Measurements from ENCODE around the gene CRISPLD2.

Gene CRISPLD2

GRCh38 chr16:84918006-84918909 is 98.5 kb downstream of the CRISPLD2 start:
- DNase-seq = no peak

DNA sequence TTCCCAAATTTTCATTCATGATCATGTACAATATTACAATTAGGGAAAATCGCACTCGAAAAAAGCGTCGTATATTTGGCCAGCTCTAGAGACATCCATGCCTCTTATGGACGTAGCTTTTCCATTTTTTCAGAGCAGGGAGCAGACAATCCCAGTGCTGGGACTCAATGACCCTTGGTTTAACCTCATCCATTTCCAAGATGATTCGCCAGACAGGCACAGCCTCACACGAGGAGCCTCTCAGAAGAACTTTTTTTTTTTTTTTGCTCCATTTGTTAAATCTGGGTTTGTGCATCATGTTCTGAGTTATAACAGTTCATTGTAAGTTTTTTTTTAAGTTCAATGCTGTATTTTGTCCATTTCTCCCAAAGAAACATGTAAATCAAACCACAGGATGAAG is 99.5 kb downstream of the CRISPLD2 start:
- DNase-seq = no peak

DNA sequence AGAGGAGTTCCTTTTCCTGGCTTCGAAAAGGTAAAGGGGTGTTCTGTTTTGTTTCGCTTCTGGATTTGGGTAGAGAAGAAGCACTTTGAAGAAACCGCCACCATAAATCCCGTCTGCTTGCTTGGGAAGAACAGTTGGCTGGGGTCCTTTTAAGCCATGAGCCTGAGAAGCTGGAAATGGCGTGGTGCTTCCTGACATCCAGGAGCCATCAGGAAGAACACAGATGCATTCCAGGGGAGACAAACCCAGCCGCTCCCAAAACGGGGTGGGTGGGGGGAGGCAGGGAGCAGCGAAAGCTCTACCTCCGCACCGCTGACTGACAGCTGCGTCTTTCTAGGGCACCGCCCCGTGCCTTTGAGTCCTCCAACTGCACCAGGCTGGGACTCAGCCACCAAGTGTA is 99.9 kb downstream of the CRISPLD2 start:
- DNase-seq = no peak

DNA sequence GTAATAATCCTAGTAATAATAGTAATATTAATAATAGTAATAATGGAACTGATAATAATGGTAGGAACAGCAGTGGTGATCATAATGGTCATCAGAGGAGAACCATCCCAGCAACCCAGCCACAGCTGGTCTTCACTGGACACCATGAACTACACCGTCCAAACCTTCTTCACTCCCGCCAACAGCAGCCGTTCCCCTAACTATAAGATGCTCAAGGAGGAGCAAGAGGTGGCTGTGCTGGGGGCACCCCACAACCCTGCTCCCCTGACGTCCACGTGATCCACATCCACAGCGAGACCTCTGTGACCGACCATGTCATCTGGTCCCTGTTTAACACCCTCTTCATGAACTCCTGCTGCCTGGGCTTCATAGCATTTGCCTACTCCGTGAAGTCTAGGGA is 100.5 kb downstream of the CRISPLD2 start:
- DNase-seq = no peak

DNA sequence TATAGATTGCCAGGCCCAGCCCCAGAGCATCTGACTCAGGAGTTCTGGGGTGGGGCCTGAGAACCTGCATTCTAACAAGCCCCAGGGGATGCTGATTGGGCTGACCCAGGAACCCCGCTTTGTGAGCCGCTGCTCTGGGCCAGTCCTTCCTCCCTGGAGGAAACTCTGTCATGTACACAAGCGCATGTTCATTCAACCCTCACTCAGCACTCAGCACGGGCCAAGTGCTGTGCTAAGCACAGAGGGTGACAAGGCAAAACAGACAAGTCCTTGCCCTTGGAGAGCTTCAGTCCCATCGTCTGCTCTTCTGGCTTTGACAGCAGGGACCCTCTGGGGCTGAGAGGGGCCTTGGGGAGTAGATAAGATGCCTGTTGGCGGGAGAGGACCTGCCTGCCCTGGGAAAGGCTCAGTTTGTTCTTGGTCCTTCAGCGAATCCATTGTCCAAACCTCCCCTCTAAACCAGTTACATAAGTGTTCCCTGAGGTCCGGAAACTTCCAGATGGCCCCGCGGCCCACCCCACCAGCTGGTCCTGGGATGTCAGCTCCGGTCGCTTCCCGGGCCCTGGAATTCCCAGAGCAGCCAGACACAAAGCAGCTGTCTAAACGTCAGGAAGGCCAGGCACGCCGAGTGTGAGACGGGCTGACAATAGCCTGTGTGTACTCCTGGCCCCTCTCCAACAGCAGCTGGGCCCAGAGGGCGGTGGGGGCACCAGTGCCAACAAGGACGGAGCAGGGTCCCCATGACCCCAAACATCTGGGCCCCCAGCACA is 102.8 kb downstream of the CRISPLD2 start:
- DNase-seq = peak; percentile 44

- DNase-seq = no peak
Observed at GRCh38 chr16:84924331-84925091, 104.7 kb downstream of the CRISPLD2 start.

DNA sequence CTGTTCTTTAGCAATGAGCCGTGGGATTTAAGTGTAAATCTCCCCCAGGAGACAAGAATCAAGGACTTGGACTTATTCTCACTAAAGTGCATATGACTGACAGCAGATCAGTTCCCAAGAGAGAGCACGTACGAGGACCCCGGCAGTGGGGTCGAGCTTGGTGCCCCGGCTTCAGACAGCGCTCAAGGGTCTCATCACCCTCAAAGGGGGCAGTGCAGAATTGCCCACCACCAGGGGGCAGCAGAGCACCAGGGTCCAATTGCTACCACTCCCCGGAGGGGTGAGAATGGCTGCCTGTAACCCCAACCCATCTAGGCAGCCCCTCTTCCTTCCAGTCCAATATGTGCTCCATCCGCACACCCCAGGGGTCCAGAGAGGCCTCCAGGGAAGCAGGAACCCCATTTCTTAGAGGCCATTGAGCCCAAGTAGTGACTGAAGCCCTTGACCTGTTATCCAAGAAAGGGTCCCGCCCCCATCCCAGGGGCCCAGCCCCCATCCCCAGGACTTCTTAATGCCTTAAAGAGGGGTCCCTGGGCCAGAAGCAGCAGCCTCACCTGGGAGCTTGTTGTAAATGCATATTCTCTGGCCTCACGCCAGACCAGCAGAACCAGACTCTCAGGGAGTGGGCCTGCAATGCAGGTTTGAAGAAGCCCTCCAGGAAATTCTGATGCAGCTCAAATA is 105.4 kb downstream of the CRISPLD2 start:
- DNase-seq = peak; percentile 38

- DNase-seq = no peak
Observed at GRCh38 chr16:84925773-84926372, 106.1 kb downstream of the CRISPLD2 start.

DNA sequence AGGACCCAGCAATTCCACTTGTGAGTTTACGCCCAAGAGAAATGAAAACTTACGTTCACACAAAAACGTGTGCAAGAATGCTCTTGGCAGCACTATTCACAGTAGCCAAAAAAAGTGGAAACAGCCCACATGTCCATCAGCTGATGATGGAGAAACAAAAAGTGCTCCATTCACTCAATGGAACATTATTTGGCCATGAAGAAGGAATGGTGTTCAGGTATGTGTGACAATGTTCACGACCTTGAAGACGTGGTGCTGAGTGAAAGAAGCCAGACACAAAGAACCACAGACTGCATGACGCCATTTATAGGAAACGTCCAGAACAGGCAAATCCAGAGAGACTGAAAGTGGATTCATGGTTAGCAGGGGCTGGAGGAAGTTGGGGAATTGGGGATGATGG is 106.7 kb downstream of the CRISPLD2 start:
- no peak for DNase-seq

- DNase-seq = no peak
Observed at GRCh38 chr16:84927621-84928591, 108.1 kb downstream of the CRISPLD2 start.

DNA sequence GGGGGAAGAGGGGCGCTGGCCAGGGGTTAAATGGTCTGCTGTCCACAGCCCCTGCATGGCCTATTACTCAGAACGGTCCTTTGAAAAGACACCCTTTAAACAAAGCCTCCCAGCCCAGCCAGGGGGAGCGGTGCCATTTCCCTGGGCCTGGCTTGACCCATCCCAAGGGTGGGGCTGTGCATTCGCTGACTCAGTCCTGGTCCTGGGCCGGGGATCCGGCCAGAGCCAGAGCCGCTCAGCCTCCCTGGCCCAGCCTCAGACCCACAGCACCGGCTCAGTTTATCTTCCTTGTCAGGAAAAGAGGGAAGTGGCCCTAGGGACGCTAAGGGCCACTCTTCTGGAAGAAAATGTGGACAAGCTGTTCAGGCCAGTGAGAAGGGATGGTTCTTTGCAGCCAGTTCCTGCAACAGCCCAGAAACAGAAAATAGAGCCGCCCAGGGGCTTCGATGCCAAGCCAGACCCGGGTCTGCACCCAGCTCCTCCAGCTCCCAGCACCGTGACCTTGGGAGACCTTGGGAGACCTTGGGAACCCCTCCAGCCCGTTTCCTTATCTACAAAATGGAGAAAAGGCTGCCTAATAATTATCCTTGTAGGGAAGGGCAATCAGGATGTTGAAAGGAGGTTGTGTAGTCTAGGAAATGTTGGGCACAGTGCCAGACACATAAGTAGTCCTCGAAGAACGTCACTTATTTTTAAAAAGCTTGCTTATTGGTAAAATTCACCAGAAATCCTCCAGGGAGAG is 109.1 kb downstream of the CRISPLD2 start:
- no peak for DNase-seq

DNA sequence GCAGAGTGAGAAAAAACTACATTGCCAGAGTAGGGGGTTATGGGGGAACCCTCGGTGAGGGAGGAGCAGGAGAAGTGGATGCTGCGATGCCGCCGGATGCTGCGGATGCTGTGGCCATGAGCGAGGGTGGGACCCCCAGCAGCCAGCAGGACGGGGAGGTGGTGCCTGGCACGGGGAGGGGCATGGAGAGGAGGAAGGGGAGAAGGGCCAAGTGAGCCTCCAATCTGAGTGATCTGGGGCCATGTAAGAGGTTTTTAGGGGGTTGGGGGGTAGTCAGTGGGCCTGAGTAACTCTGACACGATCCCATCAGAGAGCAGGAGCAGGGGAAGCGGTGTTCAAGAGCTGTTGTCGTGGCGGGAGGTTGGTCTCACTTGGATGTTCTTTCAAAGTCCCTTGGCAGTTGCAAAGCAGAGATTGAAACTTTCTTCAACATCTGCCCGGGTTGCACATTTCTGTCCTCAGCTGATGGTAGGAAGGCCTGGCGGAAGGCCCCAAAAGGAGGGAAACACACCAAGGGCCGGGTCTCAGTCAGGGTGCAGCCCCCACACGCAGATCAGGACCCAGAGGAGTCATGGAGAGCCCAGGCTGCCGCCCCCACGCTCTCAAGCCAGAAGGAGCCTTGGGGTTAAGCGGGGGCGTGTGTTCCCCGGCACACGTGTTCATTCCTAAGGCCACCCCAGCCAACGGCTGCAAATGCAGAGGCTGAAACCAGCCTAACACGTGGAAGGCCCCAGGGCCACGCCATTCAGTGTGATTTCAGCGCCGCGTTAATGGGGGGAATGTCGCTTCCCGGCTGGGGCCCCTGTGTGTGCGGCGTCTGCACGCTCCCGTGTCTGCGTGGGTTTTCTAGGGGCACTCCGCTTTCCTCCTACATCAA is 109.9 kb downstream of the CRISPLD2 start:
- DNase-seq = no peak

GRCh38 chr16:84930298-84931106 is 110.7 kb downstream of the CRISPLD2 start:
- no peak for DNase-seq

- DNase-seq = no peak
Observed at GRCh38 chr16:84931107-84931494, 111.3 kb downstream of the CRISPLD2 start.

GRCh38 chr16:84931506-84931905 is 111.7 kb downstream of the CRISPLD2 start:
- DNase-seq = no peak

- no peak for DNase-seq
Observed at GRCh38 chr16:84932681-84933080, 112.9 kb downstream of the CRISPLD2 start.

DNA sequence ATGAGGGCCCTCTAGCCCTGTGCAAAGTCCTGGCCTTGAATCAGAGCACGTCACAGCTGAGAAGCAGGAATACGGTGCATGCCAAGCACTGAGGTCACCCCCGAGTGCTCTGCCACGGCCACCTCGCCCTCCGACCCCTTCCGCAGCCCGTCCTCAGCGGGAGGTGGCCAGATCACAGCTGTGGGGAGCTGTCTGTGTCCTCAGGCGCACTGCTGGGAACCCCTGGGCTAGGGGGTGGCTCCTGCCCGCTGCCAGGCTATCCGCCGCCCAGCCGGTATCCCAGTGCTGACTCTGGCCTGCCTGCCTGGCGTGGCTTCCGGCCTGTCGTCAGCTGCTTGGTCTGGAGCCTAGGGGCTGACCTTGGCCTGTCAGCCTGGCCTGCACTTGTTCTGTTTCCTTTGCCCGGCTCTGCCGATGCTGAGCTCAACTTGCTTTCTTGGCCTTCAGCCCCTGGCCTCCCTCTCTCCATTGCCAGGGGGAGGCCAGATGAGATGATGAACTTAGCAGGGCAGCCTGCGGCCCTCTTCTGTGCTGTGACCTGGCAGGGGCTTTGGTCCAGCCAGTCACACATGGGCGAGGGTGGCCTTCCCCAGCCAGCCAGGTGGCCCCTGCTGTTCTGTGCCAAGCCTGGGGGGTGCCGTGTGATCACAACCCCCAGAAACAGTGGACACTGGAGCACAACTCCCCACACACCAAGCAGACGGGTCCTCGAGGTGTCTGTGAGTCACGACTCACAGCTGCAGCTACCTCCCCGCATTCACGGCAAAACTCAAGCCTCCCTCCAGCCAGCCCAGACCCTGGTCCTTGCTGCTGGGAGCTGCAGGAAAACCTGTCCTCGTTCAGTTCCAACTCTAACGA is 114.2 kb downstream of the CRISPLD2 start:
- DNase-seq = no peak

All from NCI-H510A treated with DMSO at 0.1 percent for 48 hours (cell line).